GM03348 (cell line): ENCODE data around the gene CEACAM18.
"Not testable (repeated sequence)": the region's sequence is repeated elsewhere in the genome, so short reads cannot be mapped to it uniquely, and the experiment has no call there.

Experiments
- DNase-seq: peaks from one replicate; pipeline ENCODE4 v3.0.0; 2012; ENCODE audit warnings: low spot score

CEACAM18 gene

GRCh38 chr19:51461723-51462161 is 16.6 kb upstream of the CEACAM18 start:
- no peak for DNase-seq

DNA sequence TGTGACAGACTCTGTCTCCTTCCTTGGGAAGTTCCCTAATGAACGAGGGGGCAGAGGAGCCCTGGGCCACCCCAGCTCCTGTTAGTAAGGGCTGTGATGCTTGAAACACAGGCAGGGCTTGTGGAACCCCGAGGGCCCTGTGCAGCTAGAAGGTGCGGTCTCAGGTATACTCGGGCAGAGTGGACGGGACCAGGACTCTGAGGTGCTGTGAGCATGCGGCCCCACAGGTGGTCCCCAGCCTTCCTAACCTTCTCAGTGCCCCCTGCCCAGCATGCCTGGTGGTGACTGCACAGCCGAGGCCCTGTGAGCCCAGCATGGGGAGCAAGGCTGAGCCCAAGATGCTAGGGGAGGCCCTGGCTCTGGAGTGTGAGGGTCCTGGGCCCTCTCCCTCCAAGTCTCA is 16.1 kb upstream of the CEACAM18 start:
- no peak for DNase-seq

DNA sequence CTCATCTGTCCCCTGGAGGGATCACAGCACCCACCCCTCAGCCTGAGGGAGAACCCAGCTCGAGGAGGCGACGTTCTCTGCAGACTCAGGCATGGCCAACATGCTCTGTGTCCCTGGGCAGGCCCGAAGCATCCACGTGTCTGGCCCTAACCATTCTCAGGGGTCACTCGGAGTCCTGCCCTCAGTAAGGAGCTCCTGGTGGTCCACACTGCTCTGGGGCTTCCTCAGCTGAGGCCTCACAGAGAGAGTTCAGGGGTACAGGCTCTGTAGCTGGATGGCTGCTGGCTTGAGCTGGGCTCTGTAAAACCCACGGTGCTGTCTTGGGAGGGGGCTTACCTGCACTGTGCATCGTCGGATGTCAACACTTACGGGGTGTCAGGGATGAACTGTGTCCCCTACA is 15.7 kb upstream of the CEACAM18 start:
- no peak for DNase-seq

DNA sequence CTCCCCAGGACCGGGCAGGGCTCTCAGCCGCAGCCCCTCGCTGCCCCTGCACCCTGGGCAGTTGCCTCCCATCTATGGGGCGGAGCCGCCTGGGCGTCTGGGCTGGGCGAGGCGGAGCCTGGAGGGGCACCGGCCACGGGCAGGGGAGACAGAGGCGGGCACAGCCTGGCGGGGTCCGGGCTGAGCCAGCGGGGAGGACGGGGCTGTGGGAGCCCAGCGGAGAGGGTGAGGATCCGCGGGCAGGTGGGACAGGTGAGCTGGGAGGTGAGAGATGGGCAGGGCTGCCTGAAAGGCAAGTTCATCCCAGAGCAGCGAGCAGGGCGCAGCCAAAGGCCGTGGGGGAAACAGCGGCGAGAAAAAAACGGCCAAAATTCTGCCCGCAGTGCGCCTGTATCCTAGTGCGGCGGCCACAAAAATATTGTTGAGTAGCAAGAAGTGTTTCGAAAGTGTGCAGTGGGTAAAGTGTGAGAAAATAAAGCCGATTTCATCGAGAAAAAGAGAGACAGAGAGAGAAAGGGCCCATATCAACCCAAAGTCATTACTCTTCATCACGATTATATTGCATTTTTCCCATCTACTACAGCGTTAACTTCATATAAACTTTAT is 14.3 kb upstream of the CEACAM18 start:
- not testable (repeated sequence) for DNase-seq

DNA sequence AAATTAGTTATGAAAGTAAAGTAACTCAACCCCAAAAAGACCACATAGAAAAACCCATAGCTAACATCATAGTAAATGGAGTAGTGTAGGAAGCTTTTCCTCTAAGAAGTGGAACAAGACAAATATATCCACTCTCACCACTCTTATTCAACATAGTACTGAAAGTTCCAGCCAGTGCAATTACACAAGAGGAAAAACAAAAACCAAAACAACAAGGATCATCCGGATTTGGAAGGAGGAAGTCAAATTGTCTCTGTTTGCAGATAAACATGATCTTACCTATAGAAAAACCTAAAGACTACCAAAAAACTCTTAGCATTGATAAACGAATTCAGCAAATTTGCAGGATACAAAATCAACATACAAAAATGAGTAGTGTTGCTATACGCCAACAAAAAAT is 11.6 kb upstream of the CEACAM18 start:
- no peak for DNase-seq

DNA sequence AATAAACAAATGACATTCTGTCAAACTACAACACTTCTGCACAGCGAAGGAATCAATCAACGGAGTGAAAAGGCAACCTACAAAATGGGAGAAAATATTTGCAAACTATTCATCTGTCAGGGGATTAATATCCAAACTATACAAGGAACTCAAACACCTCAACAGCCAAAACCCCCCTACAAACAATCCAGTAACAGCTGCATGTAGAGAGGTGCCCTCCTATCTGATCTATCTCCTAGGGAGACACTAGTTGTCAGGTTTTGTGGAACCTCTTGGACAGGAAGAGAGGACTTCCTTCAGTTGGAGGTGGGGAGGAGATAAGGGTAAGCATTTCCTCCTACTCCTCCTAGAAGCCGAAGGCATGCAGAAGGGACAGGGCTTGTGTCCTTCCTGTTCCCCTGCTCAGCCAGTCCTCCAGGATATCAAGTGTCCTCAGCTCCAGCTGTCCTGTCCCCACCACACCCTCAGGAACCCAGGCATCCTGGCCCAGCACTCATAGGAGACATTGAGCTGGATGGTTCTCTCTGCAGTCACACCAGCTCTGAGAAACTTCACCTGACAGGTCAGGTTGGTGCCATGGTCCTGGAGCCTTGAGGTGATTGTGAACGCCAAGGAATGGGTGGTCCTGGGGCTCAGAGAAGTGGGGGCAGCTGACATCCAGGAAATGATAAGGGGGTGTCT is 10.3 kb upstream of the CEACAM18 start:
- no peak for DNase-seq

DNA sequence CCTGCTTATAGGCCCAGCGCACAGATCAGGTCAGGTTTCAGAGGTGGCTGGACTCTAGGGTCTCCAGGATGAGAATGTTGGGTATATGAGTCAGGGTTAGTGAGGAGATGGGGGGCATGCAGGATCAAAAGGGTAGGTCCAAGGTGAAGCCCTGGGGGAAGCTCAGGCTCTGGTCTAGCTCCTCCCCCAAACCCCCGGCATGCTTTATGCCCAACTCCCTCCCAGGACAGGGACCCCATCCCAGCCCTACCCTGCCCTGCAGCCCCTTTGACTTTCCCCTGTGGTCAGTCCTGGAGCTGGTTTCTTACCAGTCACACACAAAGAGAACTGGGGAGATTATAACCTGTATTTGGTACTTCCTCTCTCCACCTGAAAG is 9.8 kb upstream of the CEACAM18 start:
- DNase-seq = no peak

GRCh38 chr19:51469162-51469561 is 9.2 kb upstream of the CEACAM18 start:
- DNase-seq = no peak

GRCh38 chr19:51469629-51470028 is 8.7 kb upstream of the CEACAM18 start:
- no peak for DNase-seq

GRCh38 chr19:51470966-51471365 is 7.4 kb upstream of the CEACAM18 start:
- no peak for DNase-seq

DNA sequence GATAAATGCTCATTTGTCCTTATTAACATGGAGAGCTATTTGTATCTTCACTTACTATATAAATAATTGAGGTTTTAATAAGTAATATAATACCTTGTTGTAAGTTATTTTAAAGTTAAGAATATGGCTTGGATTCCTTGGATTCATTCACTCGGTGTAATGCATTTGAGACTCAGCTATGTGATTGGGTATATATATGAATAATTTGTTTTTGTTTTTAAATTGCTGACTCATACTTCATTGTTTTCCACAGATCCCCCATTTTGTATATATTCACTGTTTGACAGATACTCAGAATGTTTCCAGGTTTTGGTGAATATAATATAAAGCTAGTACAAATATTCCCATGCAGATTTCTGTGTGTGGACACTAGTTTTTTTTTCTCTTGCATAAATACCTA is 6.8 kb upstream of the CEACAM18 start:
- DNase-seq = no peak

DNA sequence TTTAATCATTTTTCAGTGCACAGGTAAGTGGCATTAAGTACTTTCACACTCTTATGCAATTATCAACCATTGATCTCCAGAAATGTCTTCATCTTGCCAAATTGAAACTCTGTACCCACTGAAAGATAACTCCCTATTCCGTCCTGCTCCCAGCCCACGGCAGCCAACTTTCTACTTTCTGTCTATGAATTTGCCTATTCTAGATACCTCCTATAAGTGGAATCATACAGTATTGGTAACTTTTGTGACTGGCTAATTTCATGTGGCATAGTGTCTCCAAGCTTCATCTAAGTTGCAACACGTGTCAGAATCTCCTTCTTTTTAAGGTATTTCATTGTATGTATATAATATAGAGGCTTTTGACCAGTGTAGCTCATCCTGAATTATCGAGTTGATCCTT is 5.7 kb upstream of the CEACAM18 start:
- DNase-seq = no peak

DNA sequence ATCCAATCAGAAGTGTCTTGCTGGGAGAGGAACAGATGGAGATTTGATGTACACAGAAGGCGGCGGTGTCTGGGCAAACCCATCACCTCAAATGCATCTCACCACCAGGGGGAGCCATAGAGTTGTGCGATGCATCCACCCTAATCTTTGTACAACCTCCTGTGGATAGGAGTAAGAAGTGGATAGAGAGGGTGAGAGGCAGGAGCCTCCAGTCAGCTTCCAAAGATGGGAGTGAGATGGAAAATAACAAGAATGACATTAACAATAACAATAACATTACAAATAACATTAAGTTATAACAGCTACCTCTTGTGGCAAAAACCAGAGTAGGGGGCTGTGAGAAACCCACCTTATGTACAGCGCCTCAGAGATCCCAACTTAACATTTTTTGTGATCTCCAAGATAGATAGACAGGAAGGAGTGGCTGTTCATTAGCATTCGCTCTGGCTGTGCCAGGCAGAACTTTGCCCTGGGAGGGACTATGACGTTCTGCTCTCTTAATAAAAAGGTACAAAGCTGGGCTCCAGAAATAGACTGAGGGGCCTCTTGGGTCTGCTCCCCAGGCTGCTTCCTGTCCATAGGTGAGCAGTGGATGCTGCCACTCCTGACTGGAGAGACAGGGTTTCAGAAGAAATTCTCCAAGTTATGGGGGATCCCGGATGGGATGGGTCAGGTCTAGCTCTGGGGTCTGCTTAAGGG is 5.2 kb upstream of the CEACAM18 start:
- DNase-seq = peak; percentile 83

DNA sequence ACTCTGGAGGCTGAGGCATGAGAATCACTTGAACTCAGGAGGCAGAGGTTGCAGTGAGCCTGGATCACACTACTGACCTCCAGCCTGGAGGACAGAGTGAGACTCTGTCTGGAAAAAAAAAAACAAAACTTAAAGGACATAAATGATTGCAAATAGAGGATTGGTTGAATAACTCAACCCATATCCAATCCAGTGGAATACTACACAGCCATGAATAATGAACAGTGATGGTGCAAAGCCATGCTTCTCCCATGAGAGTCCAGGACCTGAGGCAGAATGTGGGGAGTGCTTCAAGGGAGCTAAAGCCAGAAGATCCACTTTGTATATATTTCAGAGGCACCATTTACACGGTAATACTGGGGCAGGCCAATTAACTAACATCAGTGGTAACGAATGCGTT is 2.2 kb upstream of the CEACAM18 start:
- no peak for DNase-seq

DNA sequence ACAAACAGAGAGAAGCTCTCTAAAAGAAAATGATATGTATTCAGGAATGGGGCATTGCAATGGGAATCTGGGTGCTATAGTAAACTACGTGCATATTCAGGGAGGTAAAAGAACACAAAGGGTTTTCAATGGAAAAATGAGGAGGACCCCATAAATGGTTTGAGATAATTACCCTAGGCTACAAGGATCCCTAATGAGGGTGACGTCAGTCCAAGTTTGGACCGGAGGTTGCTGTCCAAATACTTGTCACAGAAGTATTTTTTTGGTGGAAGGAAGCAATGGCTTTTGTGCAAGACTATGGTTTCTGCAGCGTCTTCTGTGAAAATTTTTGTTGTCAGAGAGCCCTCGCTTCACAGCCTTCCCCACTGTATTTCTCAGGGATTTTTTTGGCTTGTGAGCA is 995 bp upstream of the CEACAM18 start:
- no peak for DNase-seq

DNA sequence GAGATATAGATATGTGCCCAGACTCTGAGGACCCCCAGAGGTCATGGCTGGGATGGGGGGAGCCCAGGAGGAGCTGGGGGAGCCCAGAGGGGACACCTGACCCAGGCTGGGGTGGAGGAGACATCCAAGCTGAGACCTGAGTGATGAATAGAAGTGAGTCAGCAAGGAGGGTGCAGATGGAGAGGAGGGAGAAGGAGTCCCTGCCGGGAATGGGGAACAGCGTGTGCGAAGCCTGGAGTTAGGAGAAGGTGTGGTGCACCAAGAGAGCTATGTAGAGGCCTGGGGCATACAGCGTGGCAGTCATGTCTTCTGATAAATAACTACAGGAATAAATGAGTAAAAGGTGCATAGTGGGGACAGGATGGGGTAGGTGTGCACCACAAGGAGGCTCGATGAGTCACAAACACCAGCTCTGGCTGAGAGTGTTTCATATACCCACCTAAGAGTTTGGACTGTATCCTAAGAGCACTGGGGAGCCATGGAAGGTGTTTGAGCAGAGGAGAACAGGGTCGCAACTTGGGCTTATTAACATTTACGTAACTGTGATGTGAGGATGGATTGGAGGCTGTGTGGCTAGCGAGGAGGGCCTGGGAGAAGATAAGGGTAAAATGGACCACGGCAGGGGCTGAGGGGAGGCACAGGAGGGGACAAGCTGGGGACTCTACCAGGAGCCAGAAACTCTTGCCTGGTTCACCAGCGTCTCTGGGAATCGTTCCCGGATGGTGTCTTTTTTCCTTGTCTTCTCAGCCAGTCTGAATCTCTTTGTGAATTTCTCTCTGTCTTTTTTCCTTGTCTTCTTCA is 1.4 kb downstream of the CEACAM18 start:
- DNase-seq = no peak

DNA sequence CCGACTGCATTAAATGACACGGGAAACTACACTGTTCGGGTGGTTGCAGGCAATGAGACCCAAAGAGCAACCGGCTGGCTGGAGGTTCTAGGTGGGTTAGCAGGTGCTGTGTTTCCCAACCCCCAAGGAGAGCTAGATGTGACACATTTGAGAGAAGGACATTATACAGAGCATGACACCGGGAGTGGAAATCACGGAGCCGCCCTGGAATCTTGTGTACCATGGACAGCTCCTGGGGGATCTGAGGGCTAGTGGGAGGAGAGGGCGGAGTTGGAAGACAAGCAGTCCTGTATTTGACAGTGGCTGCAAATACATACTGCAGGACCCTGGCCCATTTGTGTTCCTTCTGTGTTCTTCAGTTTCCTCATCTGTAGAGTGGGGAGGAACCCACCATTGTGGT is 2.3 kb downstream of the CEACAM18 start:
- no peak for DNase-seq

- DNase-seq = no peak
These were observed 7.8 kb downstream of the CEACAM18 start for GRCh38 chr19:51485960-51486660.

GRCh38 chr19:51488491-51488890 is 10.2 kb downstream of the CEACAM18 start:
- DNase-seq = no peak

DNA sequence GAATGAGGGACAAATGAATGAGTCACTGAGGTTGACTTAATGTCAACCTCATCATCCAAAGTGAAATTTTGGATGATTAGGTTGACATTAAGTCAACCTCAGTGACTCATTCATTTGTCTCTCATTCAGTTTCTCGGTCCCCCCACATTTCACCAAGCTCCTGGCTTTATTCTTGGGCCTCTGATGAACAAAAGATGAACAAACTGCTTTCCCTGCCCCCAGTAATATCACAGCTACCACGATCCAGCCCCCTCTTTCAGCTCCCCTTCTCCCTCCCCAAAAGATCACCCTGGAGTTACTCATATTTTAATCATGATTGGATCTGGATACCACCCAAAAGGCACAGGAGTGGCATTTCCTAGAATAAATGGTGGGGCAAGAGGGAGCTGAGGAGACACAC is 10.8 kb downstream of the CEACAM18 start:
- no peak for DNase-seq

GRCh38 chr19:51490676-51491075 is 12.3 kb downstream of the CEACAM18 start:
- no peak for DNase-seq

DNA sequence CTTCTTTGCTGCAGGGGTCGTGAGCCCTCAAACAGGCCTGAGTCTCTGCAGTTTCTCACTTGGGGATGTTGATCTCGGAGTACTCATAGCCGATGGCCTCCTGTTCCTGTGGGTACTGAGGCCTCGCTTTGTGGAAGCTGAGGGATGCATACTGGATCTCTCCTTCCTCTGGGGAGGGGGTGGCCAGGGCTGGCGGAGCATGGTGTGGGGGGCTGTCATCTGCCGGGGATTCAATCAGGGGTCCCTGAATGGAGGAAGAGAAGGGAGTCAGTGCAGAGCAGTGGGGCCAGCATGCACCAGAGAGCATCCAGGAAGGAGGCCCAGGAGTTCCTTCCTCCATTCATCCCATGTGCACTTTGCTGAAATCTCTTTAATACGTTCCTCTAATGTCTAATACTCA is 13.2 kb downstream of the CEACAM18 start:
- no peak for DNase-seq
